Esophagus mucosa (tissue), 1 donor: ENCODE measurements around the gene EMILIN2. TPM values are rescaled to one million over a fixed set of nuclear protein-coding genes. Genes with fewer than 3 reads are reported as not detected.

ENCODE experiments used
- ATAC-seq: fragments of 200-7000 bp; cut with Tn5 transposase; one replicate; pipeline ENCODE4 v1.9.1; 2020
- total RNA-seq: library from RNA; stranded (reverse); gene quantifications from one replicate; pipeline ENCODE4 v1.2.4, GENCODE V29; 2023
- donor health status: DM: yes; HTN: yes; CAD: no.

EMILIN2 gene
- total RNA-seq, 1 donor from 2014 or later, result 1.4 TPM

- no peak for ATAC-seq
Measured at GRCh38 chr18:2958819-2959298, 112.1 kb downstream of the EMILIN2 start.

- ATAC-seq, result no peak
Measured at GRCh38 chr18:2959341-2959740, 112.5 kb downstream of the EMILIN2 start.

GRCh38 chr18:2960983-2961696 is 114.3 kb downstream of the EMILIN2 start:
- ATAC-seq, result no peak

DNA sequence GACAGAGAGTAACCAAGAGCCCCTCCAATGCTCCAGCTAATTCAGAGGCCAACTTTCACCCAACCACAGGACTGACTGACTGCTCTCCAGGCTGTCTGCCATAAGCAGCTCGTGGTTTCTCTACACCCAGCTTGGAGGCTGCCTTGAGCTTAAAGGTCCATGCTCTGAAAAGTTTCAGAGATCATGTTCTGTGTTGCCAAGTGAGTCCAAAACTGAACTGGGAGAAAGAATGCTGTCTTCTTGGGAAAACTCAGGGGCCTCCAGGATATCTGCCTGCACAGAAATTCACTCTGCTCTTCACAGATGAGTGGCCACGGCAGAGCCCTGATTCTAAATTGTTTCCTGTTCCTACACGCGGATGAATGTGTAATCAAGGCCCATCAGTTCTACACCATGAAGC is 115.0 kb downstream of the EMILIN2 start:
- ATAC-seq, result no peak

GRCh38 chr18:2963048-2963447 is 116.2 kb downstream of the EMILIN2 start:
- no peak for ATAC-seq

DNA sequence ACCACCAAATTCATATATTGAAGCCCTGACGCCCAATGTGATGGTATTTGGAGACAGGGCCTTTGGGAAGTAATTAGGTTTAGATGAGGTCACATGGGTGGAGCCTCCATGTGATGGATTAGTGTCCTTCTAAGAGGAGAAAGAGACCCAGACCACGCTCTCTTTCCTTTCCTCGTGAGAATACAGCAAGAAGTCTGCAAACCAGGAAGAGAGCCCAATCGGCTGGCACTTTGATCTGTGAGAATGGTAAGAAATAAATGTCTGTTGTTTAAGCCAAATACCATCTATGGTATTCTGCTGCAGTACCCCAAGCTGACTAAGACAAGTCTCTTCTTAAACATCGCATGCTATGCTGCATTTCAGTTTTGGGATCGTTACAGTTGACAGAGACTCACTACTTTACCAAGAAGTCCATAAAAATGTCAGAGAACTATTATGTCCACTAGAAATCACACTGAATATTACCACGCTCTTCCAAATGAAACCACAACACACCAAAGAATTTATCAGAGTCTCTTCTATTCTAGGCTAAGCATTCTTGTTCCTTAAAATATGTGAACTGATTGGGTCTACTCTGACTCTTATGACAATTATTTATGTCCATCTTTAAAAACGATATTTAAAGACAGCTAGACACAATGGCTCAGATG is 117.7 kb downstream of the EMILIN2 start:
- ATAC-seq, result no peak

Other genes starting within 250 kb of the EMILIN2 start
- 20.9 TPM for gene SMCHD1, start 191.3 kb upstream of the EMILIN2 start, total RNA-seq
- 6.9 TPM for gene LPIN2, start 166.1 kb downstream of the EMILIN2 start, total RNA-seq